GM10266 (cell line): Measurements from ENCODE around the gene SMPD3.

Experiments
- DNase-seq: peaks from one replicate; pipeline ENCODE4 v3.0.0; 2012; ENCODE audit errors: extremely low spot score
- TF ChIP-seq, protein P1 (sequence below): IDR thresholded peaks from 2 replicates; pipeline ENCODE4 v1.5.1; 2012; ENCODE audit warnings: mild to moderate bottlenecking, low read depth; ENCODE audit not compliant: control insufficient read depth, insufficient read depth; ENCODE audit errors: missing control alignments

The SMPD3 gene

DNA sequence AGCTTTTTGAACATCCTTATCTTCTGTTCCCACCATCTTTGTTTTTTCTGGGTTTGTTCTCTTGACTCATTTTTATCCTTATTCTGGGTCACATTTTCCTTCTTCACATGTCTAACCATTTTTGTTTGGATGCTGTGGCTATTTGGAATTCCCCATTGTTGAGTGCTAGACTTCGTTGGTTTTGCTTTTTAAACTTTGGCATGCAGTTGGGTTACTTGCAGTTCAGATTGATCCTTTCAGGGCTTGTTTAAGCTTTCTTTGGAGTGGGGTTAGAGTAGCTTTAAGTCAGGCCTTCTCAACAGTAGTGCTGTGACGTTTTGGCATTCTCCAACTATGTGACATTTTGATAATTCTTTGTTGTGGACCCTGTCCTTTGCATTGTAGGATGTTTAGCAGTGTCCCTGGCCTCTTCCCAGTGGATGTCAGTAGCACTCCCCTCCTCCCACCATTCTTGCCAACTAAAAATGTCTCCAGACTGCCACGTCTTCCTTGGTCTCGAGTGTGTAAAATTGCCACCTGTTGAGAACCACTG, 116.4 kb downstream of the SMPD3 start:
- TF ChIP-seq, protein P1, sequence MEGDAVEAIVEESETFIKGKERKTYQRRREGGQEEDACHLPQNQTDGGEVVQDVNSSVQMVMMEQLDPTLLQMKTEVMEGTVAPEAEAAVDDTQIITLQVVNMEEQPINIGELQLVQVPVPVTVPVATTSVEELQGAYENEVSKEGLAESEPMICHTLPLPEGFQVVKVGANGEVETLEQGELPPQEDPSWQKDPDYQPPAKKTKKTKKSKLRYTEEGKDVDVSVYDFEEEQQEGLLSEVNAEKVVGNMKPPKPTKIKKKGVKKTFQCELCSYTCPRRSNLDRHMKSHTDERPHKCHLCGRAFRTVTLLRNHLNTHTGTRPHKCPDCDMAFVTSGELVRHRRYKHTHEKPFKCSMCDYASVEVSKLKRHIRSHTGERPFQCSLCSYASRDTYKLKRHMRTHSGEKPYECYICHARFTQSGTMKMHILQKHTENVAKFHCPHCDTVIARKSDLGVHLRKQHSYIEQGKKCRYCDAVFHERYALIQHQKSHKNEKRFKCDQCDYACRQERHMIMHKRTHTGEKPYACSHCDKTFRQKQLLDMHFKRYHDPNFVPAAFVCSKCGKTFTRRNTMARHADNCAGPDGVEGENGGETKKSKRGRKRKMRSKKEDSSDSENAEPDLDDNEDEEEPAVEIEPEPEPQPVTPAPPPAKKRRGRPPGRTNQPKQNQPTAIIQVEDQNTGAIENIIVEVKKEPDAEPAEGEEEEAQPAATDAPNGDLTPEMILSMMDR: no peak
- no peak for DNase-seq

DNA sequence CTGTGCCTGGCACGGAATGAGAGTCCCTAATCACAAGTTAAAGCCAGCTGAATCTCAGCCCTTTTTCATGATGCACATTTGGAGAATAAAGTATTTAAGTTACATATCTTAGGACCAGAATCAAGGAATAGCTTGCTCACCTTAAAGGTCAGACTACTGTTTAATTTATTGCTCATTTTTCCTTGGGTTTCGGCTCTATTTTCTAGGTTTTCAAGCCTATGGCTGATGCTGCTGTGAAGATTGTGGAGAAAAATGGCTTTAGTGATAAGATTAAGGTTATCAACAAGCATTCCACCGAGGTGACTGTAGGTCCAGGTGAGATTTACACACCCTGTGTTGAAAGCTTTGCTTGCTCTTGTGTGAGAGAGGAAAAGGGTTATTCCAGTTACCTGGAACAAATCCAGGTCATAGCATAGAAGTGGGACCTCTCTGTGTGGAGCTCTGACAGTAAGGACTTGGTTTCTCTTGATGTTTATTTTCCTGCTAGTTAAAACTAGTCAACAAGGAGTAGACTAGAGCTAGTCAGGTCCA, 119.4 kb downstream of the SMPD3 start:
- no peak for DNase-seq
- TF ChIP-seq, protein P1: no peak

DNA sequence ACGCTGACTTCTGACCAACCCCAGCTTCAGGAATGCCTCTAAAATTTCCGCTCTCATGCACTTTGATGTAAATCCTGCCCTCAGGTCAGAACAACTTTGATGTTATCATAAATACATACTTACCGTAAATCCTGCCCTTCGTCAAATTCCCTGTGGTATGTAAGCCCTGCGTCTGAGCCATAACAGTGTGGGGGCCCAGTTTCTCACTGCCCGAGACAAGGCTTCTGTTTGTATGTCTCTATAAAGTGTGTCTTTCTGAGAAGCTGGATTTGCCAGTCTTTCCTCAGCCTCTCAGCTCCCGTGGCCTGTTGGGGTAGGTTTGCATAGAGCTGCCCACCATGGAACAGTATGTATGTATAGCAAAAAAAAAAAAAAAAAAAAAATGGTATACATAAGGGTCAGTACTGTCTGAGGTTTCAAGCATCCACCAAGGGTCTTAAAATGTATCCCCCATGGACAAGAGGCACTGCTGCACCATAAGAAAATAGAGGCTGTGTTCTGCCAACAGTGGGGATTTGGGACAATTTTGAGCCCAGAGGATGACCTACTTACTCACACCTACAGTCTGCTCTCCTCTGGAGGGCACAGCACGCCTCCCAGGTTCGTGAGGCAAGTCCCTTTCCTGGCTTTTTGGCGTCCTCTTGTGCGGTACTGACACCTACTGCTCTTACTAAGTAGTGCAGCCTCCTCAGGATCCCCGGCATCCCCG, 120.0 kb downstream of the SMPD3 start:
- TF ChIP-seq, protein P1: peak; percentile 96
- peak; percentile 83 for DNase-seq

DNA sequence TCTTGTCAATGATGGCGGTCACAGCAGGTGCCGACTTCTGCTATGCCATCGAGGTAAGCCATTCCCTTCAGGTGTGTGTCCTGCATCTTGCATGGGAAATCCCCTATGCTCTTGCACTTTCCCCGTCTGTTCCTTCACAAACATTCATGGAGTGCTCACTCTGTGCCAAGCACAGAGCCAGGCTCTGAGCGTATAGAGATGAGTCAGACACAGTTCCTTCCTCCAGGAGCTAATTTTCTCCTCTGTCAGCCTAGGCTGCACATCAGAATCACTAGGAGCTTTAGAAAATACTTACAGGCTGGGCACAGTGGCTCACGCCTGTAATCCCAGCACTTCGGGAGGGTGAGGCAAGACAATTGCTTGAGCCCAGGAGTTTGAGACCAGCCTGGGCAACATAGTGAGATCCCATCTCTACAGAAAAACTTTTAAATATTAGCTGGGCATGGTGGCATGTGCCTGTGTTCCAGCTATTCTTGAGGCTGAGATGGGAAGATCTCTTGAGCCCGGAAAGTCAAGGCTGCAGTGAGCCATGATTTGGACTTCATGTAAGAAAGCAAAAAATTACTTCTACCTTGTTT, 123.4 kb downstream of the SMPD3 start:
- TF ChIP-seq, protein P1: no peak

DNA sequence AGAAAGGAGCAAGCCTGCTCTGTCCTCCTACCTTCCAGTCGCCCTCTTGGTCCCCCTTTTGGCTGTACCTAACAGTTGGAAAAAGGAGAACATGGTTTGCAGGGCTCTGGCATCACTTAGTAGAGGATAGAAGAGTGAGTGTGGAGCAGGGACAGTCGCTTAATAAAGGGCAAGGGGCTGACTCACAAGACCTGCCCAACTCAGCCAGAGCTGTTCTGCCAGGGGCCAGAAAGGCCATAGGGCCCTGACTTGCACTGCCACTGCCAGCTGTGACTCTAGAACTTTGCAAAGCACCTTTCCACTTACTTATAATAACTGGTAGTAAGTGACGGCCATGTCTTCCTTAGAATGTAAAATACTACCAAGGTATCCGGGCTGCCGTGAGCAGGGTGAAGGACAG, 124.0 kb downstream of the SMPD3 start:
- no peak for DNase-seq
- TF ChIP-seq, protein P1: no peak

More for the DNA sequence above, 123.4 kb downstream of the SMPD3 start:
- no peak for DNase-seq

DNA sequence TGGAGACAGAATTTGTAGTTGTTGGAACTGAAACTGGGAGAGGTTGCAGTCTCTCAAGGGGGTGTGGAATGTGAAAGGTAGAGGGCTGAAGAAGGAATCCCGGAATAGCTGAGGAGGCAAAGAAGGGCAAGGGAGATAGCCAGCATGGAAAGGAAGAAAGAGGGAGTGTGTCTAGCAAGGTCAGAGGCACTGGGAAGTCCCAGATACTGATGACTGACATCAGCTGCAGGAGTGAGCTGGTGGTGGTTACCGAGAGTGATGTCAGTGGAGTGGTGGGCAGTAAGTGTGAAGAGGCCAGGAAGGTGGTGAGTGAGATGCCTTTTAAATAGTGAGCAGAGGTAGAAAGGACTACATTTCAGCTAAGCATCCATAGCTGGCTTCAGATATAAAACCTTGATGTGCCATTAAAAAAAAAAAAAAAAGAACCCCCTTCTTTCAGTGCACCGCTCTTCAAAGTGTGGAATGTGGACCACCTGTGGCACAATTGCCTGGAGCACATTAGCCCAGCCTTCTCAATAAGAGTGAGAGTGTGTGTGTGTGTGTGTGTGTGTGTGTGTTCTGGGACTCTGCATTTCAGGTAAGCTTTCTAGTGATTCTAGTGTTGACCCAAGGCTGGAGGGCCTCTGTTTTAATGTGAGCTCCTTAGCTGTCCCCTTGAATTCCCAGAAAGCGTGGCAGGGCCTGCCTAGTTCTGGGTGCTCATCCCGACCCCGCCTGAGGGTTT, 129.0 kb downstream of the SMPD3 start:
- TF ChIP-seq, protein P1: no peak
- peak; percentile 80 for DNase-seq
